A673 (cell line): ENCODE results near the gene SEMA4F.

Source experiments
- EZH2 ChIP-seq: fragments of 200-600 bp; sonication (generic); IDR thresholded peaks from 2 replicates; pipeline ENCODE4 v1.6.1; 2017; ENCODE audit warnings: borderline replicate concordance, low read depth, mild to moderate bottlenecking, mixed read lengths, antibody characterized with exemption, low read length; ENCODE audit not compliant: poor library complexity, severe bottlenecking
- TF ChIP-seq, protein P1 (sequence below): fragments of 300-800, 200-600 bp; sonication (generic); conservative IDR thresholded peaks from 2 replicates; pipeline ENCODE4 v1.5.1; 2017; ENCODE audit warnings: low read depth, mild to moderate bottlenecking, antibody characterized with exemption, low read length, moderate library complexity, mixed read lengths

DNA sequence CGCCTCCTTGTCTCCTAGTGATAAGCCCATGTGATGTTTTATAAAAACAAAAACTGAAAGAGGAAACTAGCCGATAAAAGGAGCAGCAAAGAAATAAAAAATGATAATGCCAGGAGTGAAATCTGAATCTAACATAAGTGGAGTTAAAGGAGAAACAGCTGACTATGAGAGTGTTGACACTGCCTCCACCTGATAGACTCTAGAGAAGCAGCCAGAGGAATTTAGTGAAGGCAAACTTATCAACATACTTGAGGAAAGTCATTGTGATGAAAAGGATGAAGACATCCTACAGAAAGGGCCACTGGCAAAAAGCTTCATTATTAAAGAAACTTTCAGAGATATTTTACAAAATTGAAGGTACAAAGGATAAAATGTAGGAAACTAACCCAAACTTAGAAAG, 7.8 kb upstream of the SEMA4F start:
- TF ChIP-seq EZH2, result no peak
- TF ChIP-seq, protein P1, sequence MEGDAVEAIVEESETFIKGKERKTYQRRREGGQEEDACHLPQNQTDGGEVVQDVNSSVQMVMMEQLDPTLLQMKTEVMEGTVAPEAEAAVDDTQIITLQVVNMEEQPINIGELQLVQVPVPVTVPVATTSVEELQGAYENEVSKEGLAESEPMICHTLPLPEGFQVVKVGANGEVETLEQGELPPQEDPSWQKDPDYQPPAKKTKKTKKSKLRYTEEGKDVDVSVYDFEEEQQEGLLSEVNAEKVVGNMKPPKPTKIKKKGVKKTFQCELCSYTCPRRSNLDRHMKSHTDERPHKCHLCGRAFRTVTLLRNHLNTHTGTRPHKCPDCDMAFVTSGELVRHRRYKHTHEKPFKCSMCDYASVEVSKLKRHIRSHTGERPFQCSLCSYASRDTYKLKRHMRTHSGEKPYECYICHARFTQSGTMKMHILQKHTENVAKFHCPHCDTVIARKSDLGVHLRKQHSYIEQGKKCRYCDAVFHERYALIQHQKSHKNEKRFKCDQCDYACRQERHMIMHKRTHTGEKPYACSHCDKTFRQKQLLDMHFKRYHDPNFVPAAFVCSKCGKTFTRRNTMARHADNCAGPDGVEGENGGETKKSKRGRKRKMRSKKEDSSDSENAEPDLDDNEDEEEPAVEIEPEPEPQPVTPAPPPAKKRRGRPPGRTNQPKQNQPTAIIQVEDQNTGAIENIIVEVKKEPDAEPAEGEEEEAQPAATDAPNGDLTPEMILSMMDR, result no peak
